GM18498 (cell line): Measurements from ENCODE around the gene STRBP.
"Not testable (repeated sequence)": the region's sequence is repeated elsewhere in the genome, so short reads cannot be mapped to it uniquely, and the experiment has no call there.

Experiments used
- ATAC-seq: cut with Tn5 transposase; IDR thresholded peaks from one replicate; pipeline ENCODE4 v1.9.1; 2021; ENCODE audit warnings: mild to moderate bottlenecking, moderate library complexity; ENCODE audit not compliant: unreplicated experiment

STRBP gene

DNA sequence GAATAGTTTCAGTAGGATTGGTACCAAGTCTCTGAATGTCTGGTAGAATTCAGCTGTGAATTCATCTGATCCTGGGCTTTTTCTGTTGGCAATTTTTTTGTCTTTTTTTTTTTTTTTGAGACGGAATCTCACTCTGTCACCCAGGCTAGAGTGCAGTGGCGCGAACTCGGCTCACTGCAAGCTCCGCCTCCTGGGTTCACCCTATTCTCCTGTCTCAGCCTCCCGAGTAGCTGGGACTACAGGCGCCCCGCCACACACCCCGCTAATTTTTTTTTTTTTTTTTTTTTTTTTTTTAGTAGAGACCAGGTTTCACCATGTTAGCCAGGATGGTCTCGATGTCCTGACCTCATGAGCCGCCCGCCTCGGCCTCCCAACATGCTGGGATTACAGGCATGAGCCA lies 67.9 kb downstream of the STRBP start:
- not testable (repeated sequence) for ATAC-seq

DNA sequence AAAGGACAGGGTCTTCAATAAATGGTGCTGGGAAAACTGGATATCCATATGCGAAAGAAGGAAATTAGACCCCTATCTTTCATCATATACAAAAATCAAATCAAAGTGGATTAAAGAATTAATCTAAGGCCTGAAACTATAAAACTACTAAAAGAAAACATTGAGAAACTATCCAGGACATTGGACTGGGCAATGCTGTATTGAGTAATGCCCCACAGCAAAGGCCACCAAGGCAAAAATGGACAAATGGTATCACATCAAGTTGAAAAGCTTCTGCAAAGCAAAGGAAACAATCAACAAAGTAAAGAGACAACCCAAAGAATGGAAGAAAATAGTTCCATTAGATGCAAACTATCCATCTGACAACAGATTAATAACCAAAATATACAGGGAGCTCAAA lies 72.3 kb downstream of the STRBP start:
- ATAC-seq, result no peak

DNA sequence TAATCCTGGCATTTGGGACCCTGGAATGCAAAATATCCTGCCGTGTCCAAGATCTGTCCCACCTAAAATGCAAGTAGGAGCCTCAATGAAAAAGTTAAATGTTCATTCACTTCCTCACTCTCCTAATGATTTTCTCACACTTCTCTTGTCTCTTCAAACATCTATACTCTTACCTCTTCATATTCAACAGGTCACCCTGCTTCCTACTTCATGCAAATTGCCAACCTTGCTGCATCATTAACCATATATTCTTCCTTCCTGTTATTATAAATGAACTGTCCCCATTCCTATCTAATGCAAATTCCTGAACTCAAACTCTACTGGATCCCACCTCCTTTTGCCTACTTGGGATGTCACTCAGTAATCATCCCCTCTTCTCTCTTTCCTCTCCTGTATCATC lies 74.4 kb downstream of the STRBP start:
- no peak for ATAC-seq

- ATAC-seq, result no peak
Measured at GRCh38 chr9:123191680-123192079, 76.7 kb downstream of the STRBP start.

GRCh38 chr9:123191260-123191659 lies 77.1 kb downstream of the STRBP start:
- no peak for ATAC-seq

DNA sequence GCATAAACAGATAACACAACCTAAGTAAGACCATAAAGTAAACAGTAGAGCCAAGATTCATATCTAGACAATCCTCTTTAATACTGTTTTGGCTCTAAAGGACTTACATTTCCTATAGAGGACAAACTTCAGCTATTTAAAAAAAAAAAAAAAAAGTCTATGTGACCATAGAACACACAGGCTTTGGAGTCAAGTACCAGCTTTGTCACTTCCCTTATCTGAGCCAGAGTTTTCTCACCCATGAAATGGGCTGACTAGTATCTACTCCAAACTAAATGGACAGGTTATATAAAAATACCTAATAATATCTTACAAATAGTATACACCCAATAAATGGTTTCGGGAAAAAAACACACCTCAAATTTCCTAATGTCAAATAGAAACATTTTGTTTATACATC lies 81.3 kb downstream of the STRBP start:
- no peak for ATAC-seq

DNA sequence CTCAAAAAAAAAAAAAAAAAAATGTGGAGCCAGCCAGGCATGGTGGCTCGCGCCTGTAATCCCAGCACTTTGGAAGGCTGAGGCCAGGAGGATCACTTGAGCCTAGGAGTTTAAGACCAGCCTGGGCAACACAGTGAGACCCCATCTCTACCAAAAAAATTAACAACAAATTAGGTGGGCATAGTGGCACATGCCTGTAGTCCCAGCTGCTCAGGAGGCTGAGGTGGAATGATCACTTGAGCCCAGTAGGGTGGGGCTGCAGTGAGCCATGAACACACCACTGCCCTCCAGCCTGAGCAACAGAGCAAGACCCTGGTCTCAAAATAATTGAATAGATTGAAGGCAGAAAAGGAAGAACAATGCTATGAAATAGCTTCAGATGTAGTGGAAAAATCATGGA lies 82.4 kb downstream of the STRBP start:
- ATAC-seq, result not testable (repeated sequence)

DNA sequence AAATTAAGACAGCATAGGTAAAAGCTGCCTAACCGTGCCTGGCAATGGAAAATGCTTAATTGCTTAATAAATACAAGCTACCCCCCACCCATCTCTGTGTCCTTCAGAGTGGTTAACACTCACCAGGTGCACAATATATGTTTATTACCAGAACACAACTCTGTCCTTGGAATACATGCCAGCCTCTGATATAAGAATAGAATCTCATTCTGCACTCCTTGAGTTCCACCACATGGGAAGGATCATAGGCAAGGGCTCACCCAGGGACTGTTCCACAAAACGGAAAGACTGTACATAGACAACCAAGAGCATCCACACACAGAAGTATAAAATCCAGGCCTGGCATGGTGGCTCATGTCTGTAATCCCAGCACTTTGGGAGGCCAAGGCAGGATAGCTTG lies 91.4 kb downstream of the STRBP start:
- ATAC-seq, result no peak

- no peak for ATAC-seq
Measured at GRCh38 chr9:123175854-123176629, 92.3 kb downstream of the STRBP start.

GRCh38 chr9:123174887-123175518 lies 93.4 kb downstream of the STRBP start:
- peak; percentile 91 for ATAC-seq

GRCh38 chr9:123174079-123174478 lies 94.3 kb downstream of the STRBP start:
- no peak for ATAC-seq

- ATAC-seq, result no peak
Measured at GRCh38 chr9:123169926-123170325, 98.5 kb downstream of the STRBP start.

DNA sequence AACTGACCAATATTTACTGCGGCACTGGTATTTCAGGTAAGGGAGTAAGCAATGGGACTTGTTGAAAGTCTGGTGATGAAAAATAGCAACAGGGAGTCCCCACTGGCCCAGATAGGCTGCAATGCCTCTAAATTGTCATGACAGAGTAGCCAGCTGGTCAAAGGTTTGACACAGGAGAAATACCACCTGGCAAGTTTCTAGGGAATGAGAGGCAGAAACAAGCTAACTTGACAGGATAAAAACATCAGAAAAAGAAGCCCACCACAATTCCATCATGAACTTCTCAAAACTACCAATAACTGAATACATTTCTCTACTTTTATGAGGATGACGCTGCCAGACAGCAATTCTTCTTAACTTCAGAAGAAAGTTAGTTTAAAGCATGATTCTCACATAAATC lies 99.8 kb downstream of the STRBP start:
- ATAC-seq, result no peak

GRCh38 chr9:123167474-123167873 lies 100.9 kb downstream of the STRBP start:
- ATAC-seq, result no peak

GRCh38 chr9:123165813-123166212 lies 102.6 kb downstream of the STRBP start:
- no peak for ATAC-seq

DNA sequence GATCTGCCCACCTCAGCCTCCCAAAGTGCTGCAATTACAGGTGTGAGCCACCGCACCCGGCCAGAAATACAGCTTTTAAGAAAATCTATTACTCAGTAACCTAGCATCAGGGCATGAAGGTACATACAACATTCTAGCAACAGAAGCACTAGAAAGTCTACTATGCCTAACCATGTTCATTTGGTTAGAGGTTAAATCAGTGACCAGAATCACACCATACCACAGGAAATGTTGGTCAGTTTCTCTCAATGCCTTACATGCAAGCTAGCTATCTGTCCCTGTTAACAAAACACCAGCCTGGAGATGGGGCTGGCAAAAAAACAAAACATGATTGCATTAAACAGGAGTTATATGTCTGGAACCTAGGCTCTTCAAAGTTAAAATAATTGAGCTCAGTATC lies 104.1 kb downstream of the STRBP start:
- peak; percentile 61 for ATAC-seq

GRCh38 chr9:123162791-123163345 lies 105.5 kb downstream of the STRBP start:
- no peak for ATAC-seq

DNA sequence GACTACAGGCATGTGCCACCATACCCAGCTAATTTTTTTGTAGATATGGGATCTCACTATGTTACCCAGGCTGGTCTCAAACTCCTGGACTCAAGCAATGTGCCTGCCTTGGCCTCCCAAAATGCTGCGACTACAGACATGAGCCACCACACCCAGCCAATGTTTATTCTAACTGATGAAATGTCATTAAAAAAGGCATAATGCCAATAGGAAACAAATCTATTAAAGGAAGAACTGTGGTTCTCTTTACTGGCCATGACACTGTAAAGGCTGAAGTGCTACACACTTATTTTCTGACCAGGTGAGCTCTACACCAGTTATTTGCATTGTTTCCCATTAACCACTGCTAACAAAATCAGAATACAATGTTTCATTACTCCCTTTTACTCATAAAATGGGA lies 106.0 kb downstream of the STRBP start:
- ATAC-seq, result no peak

GRCh38 chr9:123157221-123157620 lies 111.2 kb downstream of the STRBP start:
- ATAC-seq, result no peak

DNA sequence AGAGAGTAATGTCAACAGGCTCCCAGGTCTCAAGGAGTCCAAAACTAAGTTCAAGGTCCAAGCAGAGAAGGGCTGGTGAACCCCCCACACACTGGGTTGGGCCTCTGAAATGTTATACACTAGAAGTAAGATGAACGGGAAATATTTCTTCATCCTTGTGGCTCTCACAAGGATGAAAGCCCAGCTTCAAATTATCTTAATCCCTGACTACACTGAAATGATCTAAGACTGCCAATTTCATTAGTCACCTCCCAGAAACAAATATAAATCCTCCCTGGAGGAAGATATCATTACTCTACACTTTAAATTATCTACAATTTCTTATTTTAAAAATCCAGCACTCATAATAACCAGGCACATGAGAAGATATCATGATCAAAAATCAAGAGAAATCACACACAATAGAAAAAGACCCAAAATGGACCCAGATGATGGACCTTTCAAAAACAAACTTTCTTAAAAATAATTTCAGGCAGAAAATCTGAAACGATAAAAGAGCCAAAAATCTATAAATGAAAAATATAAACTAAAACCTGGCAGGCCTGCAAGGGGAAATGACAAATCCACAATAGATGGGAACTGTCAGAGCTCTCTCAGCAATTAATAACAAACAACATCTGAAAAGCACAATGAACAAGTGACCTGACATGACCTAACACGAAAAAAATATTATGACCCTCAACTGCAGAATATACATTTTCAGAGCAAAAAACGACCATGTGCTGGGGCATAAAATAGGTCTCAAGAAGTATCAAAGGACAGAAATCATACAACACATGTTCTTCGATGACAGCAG lies 117.5 kb downstream of the STRBP start:
- no peak for ATAC-seq

DNA sequence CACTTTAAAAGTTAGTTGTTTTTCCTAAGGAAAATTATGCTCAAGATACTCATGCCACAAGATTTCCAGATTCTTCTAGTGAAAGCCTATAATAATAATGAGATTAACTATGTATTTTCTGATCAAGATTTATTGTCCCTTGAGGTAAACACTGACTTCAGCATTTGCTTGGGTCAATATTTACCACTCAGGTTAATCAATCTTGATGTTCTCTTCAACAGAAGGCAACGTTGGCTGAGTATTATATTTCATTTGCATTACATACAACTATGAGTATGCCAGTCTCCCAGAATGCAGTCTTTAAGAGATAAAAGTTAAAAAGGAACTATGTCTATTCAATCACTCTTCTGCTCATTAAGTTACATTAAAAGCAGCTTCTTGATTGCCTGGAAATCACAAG lies 119.3 kb downstream of the STRBP start:
- ATAC-seq, result no peak

GRCh38 chr9:123138163-123138562 lies 130.2 kb downstream of the STRBP start:
- no peak for ATAC-seq
